Neural cell (in vitro differentiated cells): ENCODE measurements around the gene RGS4.

Experiments
- EP300 ChIP-seq: fragments of 450-650 bp; conservative IDR thresholded peaks from 2 replicates; pipeline ENCODE4 v1.6.1; 2014; ENCODE audit warnings: antibody characterized with exemption, mild to moderate bottlenecking, moderate library complexity; ENCODE audit not compliant: poor library complexity, severe bottlenecking
- EZH2 ChIP-seq: fragments of 200-600, 300-800 bp; shearing (Covaris generic), sonication (generic); IDR thresholded peaks from 2 replicates; pipeline ENCODE4 v1.6.1; 2014; ENCODE audit warnings: antibody characterized with exemption, low read length, borderline replicate concordance, mild to moderate bottlenecking; ENCODE audit not compliant: insufficient read depth, poor library complexity, severe bottlenecking
- POLR2AphosphoS5 ChIP-seq: IDR thresholded peaks from 2 replicates; pipeline ENCODE4 v1.6.1; 2012
- RAD21 ChIP-seq: fragments of 450-650 bp; conservative IDR thresholded peaks from 2 replicates; pipeline ENCODE4 v1.6.1; 2014; ENCODE audit warnings: antibody characterized with exemption, mild to moderate bottlenecking, moderate library complexity
- SMC3 ChIP-seq: fragments of 450-650 bp; conservative IDR thresholded peaks from 2 replicates; pipeline ENCODE4 v1.6.1; 2014; ENCODE audit warnings: antibody characterized with exemption, mild to moderate bottlenecking, moderate library complexity; ENCODE audit not compliant: poor library complexity
- TAF1 ChIP-seq: IDR thresholded peaks from 2 replicates; pipeline ENCODE4 v1.6.1; 2012; ENCODE audit warnings: low read depth
- TF ChIP-seq, protein P1 (sequence below): fragments of 450-650 bp; IDR thresholded peaks from 2 replicates; pipeline ENCODE4 v1.5.1; 2014; ENCODE audit warnings: antibody characterized with exemption, mild to moderate bottlenecking, moderate library complexity; ENCODE audit not compliant: poor library complexity, severe bottlenecking
- TF ChIP-seq, protein P2 (sequence below): IDR thresholded peaks from 2 replicates; pipeline ENCODE4 v1.6.1; 2012; ENCODE audit warnings: borderline replicate concordance

DNA sequence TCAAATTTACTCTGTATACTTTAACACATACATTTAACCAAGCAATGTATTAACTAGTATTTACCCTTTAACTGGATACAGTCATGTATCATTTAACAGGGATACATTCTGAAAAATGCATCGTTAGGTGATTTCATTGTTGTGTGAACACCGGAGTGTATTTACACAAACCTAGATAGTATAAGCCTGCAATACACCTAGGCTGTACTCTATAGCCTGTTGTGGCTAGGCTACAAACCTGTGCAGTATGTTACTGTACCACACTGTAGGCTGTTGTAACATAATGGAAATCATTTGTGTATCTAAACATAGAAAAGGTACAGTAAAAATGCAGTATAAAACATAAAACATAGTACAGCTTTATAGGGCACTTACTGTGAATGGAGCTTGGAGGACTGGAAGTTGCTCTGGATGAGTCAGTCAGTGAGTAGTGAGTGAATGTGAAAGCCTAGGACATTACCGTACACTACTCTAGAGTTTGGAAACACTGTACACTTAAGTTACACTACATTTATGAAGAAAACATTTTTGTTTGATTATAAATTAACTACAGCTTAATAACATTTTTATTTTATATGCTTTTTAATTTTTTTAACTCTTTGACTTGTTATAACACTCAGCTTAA, 21.3 kb downstream of the RGS4 start:
- TF ChIP-seq EZH2 (no peak), RAD21 (no peak), EP300 (no peak), POLR2AphosphoS5 (no peak), SMC3 (no peak), TAF1 (no peak)
- TF ChIP-seq, protein P1, sequence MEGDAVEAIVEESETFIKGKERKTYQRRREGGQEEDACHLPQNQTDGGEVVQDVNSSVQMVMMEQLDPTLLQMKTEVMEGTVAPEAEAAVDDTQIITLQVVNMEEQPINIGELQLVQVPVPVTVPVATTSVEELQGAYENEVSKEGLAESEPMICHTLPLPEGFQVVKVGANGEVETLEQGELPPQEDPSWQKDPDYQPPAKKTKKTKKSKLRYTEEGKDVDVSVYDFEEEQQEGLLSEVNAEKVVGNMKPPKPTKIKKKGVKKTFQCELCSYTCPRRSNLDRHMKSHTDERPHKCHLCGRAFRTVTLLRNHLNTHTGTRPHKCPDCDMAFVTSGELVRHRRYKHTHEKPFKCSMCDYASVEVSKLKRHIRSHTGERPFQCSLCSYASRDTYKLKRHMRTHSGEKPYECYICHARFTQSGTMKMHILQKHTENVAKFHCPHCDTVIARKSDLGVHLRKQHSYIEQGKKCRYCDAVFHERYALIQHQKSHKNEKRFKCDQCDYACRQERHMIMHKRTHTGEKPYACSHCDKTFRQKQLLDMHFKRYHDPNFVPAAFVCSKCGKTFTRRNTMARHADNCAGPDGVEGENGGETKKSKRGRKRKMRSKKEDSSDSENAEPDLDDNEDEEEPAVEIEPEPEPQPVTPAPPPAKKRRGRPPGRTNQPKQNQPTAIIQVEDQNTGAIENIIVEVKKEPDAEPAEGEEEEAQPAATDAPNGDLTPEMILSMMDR, result no peak
- TF ChIP-seq, protein P2, sequence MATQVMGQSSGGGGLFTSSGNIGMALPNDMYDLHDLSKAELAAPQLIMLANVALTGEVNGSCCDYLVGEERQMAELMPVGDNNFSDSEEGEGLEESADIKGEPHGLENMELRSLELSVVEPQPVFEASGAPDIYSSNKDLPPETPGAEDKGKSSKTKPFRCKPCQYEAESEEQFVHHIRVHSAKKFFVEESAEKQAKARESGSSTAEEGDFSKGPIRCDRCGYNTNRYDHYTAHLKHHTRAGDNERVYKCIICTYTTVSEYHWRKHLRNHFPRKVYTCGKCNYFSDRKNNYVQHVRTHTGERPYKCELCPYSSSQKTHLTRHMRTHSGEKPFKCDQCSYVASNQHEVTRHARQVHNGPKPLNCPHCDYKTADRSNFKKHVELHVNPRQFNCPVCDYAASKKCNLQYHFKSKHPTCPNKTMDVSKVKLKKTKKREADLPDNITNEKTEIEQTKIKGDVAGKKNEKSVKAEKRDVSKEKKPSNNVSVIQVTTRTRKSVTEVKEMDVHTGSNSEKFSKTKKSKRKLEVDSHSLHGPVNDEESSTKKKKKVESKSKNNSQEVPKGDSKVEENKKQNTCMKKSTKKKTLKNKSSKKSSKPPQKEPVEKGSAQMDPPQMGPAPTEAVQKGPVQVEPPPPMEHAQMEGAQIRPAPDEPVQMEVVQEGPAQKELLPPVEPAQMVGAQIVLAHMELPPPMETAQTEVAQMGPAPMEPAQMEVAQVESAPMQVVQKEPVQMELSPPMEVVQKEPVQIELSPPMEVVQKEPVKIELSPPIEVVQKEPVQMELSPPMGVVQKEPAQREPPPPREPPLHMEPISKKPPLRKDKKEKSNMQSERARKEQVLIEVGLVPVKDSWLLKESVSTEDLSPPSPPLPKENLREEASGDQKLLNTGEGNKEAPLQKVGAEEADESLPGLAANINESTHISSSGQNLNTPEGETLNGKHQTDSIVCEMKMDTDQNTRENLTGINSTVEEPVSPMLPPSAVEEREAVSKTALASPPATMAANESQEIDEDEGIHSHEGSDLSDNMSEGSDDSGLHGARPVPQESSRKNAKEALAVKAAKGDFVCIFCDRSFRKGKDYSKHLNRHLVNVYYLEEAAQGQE, result no peak
